GM21515 (cell line): Measurements from ENCODE around the gene TXNDC15.
A peak's percentile ranks its signal among the peaks of the same experiment; 100 is the strongest.
"Not testable (repeated sequence)": the region's sequence is repeated elsewhere in the genome, so short reads cannot be mapped to it uniquely, and the experiment has no call there.

Experiments used
- ATAC-seq: cut with Tn5 transposase; IDR thresholded peaks from one replicate; pipeline ENCODE4 v1.9.1; 2021; ENCODE audit not compliant: unreplicated experiment

Gene TXNDC15

GRCh38 chr5:134874831-134875655 lies 872 bp downstream of the TXNDC15 start:
- peak; percentile 28 for ATAC-seq

- ATAC-seq = no peak
Measured at GRCh38 chr5:134877159-134877558, 3.0 kb downstream of the TXNDC15 start.

- ATAC-seq = no peak
Measured at GRCh38 chr5:134878403-134878802, 4.2 kb downstream of the TXNDC15 start.

- no peak for ATAC-seq
Measured at GRCh38 chr5:134879456-134879855, 5.3 kb downstream of the TXNDC15 start.

- ATAC-seq = not testable (repeated sequence)
Measured at GRCh38 chr5:134880937-134881336, 6.8 kb downstream of the TXNDC15 start.

- not testable (repeated sequence) for ATAC-seq
Measured at GRCh38 chr5:134881711-134882110, 7.5 kb downstream of the TXNDC15 start.

GRCh38 chr5:134887593-134888159 lies 13.5 kb downstream of the TXNDC15 start:
- no peak for ATAC-seq

- no peak for ATAC-seq
Measured at GRCh38 chr5:134889335-134889734, 15.2 kb downstream of the TXNDC15 start.

- ATAC-seq = no peak
Measured at GRCh38 chr5:134891473-134891872, 17.3 kb downstream of the TXNDC15 start.

- no peak for ATAC-seq
Measured at GRCh38 chr5:134892282-134892681, 18.1 kb downstream of the TXNDC15 start.

GRCh38 chr5:134892926-134893325 lies 18.8 kb downstream of the TXNDC15 start:
- no peak for ATAC-seq

- no peak for ATAC-seq
Measured at GRCh38 chr5:134893748-134894505, 19.8 kb downstream of the TXNDC15 start.

- ATAC-seq = peak; percentile 27
Measured at GRCh38 chr5:134902071-134902801, 28.1 kb downstream of the TXNDC15 start.

- ATAC-seq = peak; percentile 71
Measured at GRCh38 chr5:134904610-134905245, 30.6 kb downstream of the TXNDC15 start, which contains the start of gene PCBD2. PCBD2 (plus strand) TSS chr5:134905131; CDS start chr5:134905140, 9 bp downstream.

GRCh38 chr5:134905246-134905996 lies 31.2 kb downstream of the TXNDC15 start:
- peak; percentile 38 for ATAC-seq

GRCh38 chr5:134906811-134907210 lies 32.6 kb downstream of the TXNDC15 start:
- ATAC-seq = no peak

GRCh38 chr5:134910752-134911151 lies 36.6 kb downstream of the TXNDC15 start:
- ATAC-seq = not testable (repeated sequence)

GRCh38 chr5:134911285-134912206 lies 37.4 kb downstream of the TXNDC15 start:
- no peak for ATAC-seq

GRCh38 chr5:134913254-134913653 lies 39.1 kb downstream of the TXNDC15 start:
- no peak for ATAC-seq
